Measurements from ENCODE around the gene RNF225.

- TF ChIP-seq CTCF (IDR thresholded peaks at IDR 0.05), result no peak
- TF ChIP-seq POLR2A (IDR thresholded peaks at IDR 0.05), result no peak
Observed at GRCh38 chr19:58434217-58434616, 38.8 kb downstream of the RNF225 start.
